HG03108 (cell line): ENCODE results near the gene DBT.
"Not testable (repeated sequence)": the region's sequence is repeated elsewhere in the genome, so short reads cannot be mapped to it uniquely, and the experiment has no call there.

Source experiments
- ATAC-seq: cut with Tn5 transposase; IDR thresholded peaks from one replicate; pipeline ENCODE4 v1.9.1; 2021; ENCODE audit warnings: moderate library complexity; ENCODE audit not compliant: unreplicated experiment

Gene DBT

GRCh38 chr1:100249537-100250257 is at the start of gene DBT:
Gene DBT (minus strand): TSS chr1:100249834. CDS start chr1:100249820, 14 bp downstream.
- peak; percentile 100 for ATAC-seq

GRCh38 chr1:100298512-100298911 is 48.9 kb upstream of the DBT start:
- no peak for ATAC-seq

DNA sequence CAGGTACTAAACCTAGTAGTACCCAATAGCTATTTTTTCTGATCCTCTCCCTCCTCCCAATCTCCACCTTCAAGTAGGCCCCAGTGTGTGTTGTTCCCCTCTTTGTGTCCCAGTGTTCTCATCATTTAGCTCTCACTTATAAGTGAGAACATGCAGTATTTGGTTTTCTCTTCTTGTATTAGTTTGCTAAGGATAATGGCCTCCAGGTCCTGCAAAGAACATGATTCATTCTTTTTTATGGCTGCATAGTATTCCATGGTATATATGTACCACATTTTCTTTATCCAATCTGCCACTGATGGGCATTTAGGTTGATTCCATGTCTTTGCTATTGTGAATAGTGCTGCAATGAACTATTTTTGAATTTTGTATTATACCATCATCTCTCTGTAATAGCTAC is 47.4 kb upstream of the DBT start:
- not testable (repeated sequence) for ATAC-seq

- no peak for ATAC-seq
Measured at GRCh38 chr1:100296140-100296539, 46.5 kb upstream of the DBT start.

GRCh38 chr1:100292711-100293110 is 43.1 kb upstream of the DBT start:
- ATAC-seq, result no peak

DNA sequence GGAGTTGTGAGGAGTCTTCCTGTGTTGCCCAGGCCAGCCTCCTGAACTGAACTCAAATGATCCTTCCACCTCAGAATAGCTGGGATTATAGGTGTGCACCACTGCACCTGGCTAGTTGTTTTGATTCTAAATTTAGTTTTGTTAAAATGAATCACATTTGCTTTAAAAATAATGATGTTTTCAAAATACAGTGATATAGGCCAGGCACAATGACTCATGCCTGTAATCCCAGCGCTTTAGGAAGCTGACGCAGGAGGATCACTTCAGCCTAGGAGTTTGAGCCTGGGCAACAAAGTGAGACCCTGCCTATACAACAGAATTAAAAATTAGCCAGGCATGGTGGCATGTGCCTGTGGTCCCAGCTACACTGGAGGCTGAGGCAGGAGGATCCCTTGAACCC is 40.7 kb upstream of the DBT start:
- ATAC-seq, result no peak

GRCh38 chr1:100287162-100287561 is 37.5 kb upstream of the DBT start:
- ATAC-seq, result no peak

- ATAC-seq, result no peak
Measured at GRCh38 chr1:100284591-100284990, 35.0 kb upstream of the DBT start.

GRCh38 chr1:100279954-100280682 is 30.5 kb upstream of the DBT start:
- no peak for ATAC-seq

- ATAC-seq, result no peak
Measured at GRCh38 chr1:100279358-100279923, 29.8 kb upstream of the DBT start.

- no peak for ATAC-seq
Measured at GRCh38 chr1:100277866-100278265, 28.2 kb upstream of the DBT start.

- ATAC-seq, result no peak
Measured at GRCh38 chr1:100268202-100268601, 18.6 kb upstream of the DBT start.

- ATAC-seq, result no peak
Measured at GRCh38 chr1:100267284-100267683, 17.6 kb upstream of the DBT start.

DNA sequence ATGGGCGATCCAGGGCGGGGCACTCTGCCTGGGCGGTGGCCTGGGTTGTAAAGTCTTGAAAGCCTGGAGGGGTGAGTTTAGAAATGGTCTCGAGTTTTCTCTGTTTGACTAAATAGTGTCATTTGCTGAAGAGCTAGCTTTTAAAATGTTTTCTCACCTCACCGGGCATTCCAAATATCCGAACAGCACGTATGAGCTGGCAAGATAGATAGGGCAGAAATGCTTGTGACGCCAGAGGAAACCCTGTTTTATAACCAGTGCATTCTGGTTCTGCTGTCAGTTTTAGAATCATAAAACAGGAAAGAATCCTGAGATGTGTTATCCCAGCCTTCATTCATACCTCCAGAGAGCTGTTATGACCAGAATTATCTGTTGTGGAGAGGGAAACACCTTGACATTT is 17.1 kb upstream of the DBT start:
- ATAC-seq, result no peak

- peak; percentile 98 for ATAC-seq
Measured at GRCh38 chr1:100265931-100266740, 16.5 kb upstream of the DBT start, which contains the start of gene RTCA. Gene RTCA (plus strand): TSS chr1:100266216. CDS start chr1:100266376, 160 bp downstream.

DNA sequence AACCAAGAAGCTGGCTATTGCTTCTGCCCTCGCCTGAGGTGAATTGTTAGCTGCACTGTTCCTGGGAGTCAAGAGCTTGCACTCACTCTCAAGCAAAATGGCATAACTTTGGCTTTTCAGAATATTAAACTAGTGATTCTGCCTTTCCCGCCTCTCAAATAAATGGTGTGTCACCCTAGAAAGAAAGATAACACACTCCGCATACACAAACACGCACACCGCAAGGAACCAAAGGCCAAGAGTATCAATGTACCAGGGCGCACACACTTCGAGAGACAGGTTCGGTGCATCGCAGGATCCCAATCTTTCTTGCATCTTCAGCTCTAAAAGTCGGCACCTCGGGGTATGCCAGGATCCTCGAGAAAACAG is 15.9 kb upstream of the DBT start:
- ATAC-seq, result peak; percentile 24

DNA sequence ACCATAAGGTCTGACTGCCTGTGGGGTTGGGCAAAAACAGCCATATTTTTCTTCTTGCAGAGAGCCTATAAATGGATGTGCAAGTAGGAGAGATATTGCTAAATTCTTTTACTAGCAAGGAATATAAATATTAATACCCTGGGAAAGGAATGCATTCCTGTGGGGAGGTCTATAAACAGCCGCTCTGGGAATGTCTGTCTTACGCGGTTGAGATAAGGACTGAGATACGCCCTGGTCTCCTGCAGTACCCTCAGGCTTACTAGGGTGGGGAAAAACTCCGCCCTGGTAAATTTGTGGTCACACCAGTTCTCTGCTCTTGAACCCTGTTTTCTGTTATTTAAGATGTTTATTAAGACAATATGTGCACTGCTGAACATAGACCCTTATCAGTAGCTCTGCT is 14.4 kb upstream of the DBT start:
- ATAC-seq, result not testable (repeated sequence)

DNA sequence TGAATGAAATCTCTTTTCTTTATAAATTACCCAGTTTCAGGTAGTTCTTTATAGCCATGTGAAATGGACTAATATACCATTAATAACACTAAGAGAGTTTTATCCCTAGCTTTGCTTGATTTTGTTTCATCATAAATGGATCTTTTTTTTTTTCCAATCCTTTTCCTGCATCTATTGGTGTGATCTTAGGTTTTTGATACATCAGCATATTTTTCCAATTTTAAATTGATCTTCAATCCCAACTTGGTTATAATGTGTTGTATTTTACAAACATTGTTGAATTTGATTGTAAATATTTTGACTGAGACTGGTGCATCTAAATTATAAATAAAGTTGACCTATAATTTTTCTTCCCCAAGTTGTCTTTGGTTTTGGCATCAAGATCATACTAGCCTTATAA is 12.1 kb upstream of the DBT start:
- no peak for ATAC-seq

DNA sequence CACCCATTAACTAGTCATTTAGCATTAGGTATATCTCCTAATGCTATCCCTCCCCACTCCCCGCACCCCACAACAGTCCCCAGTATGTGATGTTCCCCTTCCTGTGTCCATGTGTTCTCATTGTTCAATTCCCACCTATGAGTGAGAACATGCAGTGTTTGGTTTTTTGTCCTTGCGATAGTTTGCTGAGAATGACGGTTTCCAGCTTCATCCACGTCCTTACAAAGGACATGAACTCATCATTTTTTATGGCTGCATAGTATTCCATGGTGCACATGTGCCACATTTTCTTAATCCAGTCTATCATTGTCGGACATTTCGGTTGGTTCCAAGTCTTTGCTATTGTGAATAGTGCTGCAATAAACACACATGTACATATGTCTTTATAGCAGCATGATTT is 8.8 kb upstream of the DBT start:
- not testable (repeated sequence) for ATAC-seq

DNA sequence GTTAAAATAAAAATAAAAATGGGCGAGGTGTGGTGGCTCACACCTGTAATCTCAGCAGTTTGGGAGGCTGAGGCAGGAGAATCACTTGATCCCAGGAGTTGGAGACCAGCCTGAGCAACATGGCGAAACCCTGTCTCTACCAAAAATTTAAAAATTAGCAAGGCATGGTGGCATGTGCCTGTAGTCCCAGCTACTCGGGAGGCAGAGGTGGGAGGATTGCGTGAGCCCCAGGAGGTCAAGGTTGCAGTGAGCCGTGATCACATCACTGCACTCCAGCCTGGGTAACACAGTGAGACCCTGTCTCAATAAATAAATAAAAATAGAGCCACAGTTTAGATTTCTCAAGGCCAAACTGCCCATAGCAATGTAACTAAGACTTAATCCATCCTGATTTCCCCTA is 6.6 kb upstream of the DBT start:
- ATAC-seq, result not testable (repeated sequence)

DNA sequence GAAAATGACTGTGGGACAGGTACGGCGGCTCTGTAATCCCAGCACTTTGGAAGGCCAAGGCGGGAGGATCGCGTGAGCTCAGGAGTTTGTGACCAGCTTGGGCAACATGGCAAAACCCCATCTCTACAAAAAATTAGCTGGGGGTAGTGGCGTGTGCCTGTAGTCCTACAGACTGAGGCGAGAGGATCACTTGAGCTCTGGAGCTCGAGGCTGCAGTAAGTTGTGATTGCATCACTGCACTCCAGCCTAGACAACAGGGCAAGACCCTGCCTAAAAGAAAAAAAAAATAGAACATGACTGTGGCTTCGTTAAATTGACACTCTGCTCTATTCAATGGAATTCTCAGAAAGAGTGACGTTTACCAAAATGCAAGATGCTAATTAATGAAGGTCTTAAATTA is 3.9 kb upstream of the DBT start:
- ATAC-seq, result no peak
